NCI-H2029 (cell line): ENCODE results near the gene ZBED3.

Experiments
- DNase-seq: peaks from one replicate; lab custom pipeline; 2025; lab: John Stamatoyannopoulos, UW

ZBED3 gene

DNA sequence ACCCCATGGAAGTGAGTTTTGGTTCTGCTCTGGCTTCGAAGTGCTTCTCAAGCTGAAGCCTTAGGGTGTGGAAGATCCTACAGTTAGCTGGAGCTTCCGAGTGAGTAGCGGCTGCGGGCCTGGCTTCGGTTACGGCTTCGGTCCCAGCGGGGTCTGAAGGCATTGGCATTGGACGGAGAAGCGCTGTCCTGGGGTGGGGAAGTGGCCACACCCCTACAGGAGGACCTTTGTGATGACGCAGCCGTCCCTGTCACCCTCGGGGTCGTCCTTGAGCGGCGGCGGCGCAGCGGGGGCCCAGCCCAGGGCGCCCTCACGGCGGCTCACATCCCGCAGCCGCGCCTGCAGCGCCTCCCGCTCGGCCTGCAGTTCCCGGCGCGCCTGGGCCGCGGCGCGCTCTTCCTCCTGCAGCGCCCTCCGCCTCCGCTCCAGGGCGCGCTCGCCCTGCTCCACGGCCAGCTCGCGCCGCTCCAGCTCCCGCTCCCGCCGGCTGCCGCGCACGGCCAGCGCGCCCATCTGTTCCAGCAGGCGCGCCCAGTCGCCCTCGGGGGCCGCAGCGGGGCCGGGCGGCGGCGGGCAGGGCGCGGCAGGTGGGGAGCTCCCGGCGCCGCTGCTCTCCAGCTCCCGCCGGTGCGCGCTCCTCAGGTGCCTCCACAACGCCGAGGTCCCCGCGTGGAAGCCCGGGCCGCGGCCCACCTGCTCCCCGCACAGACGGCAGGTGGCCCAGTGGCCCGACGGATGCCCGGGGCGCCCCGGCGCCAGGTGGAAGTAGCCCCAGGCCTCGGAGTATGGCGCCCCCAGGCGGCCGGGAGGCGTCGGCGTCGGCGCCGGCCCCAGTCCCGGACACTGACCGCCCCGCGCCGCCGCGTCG is 9.9 kb downstream of the ZBED3 start:
- no peak for DNase-seq

DNA sequence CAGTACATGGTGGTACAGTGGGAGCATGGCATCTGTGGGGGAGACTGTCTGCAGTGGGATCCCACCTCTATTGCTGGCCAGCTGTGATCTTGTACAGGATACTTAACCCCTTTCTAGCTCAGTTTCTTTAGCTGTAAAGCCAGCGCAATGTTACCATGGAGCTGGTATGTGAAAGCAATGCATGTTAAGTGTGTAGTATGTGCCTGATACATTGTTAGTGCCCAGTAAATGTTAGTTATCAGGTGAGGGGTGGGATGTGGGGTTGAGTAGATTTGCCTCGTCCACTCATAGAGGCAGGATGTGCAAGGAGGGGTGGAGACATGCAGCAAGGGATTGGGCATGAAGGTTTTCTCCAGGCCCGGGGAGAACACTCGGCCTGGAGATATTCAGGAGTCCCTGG is 12.3 kb downstream of the ZBED3 start:
- no peak for DNase-seq

DNA sequence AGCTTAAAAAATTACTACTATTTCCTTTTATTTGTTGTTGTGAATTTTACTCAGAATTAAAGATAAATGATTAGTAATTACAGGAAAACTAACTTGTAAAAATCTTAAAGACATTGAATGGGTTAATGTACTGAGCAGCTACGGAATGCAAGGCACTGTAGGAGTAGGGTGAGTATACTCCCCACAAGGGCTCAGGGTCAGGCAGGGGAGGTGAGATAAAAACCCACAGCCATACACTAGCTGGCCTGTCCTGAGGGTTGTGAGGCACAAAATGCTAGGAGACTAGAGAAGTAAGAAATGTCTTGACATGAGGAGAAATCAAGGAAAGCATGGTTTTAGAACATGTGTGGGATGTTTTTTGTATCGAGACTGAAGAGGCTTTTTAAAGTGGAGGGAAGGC is 13.4 kb downstream of the ZBED3 start:
- DNase-seq: no peak

DNA sequence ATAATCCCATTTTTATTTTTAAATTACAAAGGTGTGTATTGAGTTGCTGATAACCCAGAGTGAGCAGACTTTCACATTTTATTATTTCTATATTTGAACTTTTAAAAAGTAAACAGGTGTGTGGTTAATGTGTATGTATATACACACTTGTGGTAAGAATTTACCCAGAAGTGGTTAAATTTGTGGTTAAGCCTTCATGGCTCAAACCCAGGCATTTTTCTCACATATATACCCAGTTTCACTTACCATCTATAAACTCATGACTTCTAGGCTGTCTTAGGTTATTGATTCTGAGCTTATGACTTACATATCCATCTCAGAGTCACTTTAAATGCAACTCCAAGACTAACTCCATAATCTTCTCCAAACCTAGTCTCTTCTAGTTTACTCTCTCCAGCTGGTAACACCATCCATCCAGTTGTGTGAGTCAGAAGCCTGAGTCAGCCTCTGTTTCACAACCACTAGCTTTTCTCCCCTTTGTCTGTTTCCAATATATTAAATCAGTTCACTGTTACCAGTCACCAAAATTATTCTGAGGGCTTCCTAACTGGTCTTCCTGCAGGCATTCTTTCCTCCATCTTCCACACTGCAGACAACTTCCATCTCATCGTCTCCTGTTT is 20.2 kb downstream of the ZBED3 start:
- DNase-seq: no peak

DNA sequence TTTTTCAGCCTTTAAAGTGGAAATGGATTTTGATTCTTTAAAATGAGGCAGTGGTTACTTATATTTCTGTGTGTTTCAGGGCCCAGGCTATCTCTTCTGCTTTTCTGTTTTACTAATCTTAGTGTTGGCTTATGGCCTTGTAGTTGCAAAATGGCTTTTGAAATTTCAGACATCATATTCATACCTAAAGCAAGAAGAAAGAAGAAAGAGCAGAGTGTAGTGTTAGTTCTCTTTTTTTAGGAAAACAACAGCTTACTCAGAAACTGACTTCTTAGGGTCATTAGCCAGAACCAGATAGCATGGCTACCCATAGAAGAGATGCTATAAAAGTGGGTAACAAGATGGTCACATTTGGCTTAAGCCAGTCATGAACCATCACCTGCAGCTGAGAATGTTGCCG is 20.9 kb downstream of the ZBED3 start:
- no peak for DNase-seq

DNA sequence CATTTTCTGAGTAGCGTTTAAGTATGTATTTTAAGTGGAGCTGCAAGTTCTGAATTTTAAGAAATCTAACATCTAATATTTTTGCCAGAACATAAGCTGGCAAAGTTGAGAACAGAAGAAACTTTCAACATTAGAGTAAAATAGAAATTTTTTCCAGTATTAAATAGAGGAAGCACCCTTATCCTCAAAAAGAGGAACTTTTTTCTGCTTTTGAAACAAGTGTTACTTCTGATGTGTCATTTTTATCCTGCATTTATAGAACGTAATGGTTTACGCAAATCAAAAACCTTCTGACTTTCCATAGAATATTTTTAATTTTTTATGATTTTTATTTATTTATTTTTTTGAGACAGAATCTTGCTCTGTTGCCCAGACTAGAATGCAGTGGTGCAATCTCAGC is 21.8 kb downstream of the ZBED3 start:
- DNase-seq: no peak

DNA sequence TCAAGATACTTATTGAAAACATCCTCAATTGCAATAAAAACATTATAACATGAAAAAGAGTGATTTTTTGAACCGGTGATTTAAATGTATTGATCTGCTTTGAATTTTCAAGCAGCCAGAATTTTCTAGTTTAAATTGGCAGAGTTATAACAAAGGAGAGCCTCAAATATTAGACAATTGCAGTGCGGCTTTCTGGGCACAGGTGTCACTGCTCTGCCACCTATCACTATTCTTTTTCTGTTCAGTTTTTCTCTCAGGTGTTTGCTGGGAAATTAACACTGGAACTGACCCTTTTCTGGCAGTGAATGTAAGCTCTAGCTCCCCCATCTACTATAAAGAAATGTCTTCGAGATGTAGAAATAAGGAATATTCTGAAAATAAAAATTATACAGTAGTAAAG is 23.0 kb downstream of the ZBED3 start:
- DNase-seq: peak; percentile 21

DNA sequence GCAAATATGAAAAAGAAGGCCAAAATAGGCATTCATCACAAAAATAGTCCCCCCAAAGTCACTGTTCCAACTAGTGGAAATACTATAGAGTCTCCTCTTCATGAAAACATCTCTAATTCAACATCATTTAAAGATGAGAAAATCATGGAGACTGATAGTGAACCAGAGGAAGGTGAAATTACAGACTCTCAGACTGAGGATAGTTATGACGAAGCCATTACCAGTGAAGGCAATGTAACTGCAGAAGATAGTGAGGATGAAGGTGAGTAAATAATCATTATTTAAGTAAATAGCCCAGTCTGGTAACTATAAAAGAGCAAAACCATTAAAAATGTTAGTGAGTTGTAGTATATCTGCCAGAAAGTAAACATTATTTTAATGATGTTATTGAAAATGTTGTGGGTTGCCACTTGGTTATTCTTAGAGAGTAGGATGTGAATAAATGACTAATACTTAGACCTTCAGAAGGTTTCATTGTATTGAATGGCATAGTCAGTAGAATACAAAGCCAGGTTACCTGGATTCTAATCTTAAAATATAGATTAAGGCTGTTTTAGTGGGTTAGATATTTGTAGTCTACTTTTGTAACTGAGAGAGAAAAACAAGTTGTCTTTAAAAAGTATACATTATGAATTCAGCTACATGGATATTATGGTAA is 40.5 kb downstream of the ZBED3 start:
- DNase-seq: no peak

DNA sequence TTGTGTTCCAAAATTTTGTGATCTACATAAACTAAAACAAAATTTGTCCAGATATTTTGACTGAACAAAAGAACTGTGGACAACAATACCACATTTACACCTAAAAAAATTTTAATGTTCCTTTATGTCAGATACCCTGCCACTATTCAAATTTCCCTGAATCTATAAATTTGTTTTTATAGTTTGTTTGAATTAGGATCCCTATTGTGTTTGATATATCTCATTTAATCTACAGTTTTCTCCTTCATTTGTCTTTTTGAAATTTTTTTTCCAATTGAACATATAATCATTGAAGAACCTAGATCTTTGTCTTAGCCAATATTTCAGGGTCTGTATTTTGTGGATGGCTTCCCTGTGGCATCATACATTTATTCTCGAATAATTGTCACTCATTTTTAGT is 51.1 kb downstream of the ZBED3 start:
- DNase-seq: no peak

DNA sequence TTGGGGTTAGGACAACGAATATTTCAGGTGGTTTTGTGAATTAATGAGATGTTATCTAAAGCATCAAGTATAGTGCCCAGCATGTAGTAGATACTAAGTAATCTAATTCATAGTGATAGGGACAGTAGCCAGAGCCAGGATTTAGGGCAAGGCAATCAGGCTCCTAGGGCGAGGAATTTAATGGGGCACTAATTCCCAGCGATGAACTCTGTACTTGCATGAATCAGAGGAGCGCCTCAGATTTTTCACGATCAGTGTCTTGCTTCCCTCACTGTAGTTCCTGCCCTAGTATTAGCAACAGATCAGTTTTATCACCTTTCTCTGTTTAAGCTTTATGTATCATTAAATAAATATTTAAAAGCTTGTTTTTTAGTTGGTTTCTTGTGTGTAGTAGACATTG is 53.7 kb downstream of the ZBED3 start:
- no peak for DNase-seq

DNA sequence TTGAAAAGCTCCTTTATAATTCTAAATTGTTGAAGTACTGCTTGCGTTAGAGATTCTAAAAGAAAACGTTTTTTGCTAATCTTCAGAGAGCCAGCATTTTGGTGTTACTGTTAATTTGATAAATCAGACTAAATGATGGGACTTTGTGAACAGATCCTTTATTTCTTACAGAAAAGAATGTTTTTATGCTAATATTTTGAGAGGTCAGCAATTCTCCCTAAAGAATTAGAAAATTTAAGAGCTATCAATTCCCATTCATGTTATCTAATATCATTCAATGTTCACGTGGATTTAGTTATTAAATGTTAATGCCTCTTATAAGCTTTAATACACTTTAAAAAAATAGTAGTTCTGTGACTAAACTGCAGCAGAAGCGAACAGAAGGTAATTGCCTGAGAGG is 54.5 kb downstream of the ZBED3 start:
- DNase-seq: no peak

DNA sequence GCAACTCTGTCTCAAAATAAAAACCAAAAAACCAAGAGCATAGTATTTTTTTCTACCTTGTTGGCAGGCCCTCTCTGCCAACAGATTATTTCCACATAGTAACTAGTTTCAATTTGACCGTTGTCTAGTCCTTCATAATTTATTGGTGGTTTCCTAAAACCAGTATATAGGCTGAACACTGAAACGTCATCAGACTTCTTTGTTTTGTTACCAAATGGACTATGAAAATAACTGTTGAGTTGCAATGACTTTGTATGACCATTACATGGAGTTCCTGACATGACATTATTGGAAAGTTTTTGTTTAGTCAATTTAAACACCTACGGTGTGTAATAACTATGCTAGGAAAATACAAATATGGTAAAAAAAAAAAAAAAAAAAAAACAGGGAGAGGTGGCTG is 55.2 kb downstream of the ZBED3 start:
- no peak for DNase-seq

DNA sequence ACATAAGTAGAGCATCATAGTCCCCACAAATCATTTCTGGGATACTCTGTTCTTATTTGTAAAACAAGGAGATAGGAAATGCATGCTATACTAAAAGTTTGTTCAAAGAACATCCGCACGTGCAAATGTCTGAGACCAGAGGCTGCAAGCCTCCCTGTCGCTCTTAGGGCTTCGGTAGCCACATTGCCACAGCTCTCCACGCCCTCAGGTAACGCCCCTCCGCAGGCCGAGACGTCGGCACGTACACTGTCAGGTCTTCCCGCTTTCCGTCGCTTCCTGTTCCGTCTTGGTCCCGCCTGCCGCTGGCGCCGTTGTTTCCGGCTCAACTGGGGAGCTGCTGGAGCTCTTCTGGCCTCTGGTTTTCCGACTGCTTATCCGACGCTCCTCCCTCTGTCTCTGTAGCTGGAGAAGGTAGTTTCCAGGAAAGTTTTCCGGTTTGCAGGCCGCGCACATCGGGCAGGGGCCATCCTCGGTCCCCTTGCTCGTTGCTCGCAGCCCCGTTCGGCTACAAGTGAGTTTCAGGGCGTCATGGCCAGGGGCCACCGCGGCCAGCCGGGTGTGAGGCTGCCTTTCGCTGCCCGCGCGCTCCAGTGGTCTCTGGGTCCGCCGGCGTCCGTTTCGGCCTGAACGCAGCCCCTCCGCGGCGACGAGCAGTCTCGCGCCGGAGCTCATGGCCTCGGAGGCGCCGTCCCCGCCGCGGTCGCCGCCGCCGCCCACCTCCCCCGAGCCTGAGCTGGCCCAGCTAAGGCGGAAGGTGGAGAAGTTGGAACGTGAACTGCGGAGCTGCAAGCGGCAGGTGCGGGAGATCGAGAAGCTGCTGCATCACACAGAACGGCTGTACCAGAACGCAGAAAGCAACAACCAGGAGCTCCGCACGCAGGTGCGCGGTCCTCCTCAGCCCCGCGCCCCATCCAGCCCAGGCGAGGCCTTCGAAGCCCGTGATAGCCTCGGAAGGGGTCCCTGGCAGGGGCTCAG is 56.7 kb downstream of the ZBED3 start, which contains the start of gene AGGF1:
TSS of gene AGGF1 (plus strand) at position 308 of the 975 bp plus-strand sequence. CDS start at position 671, 363 bp downstream.
- peak; percentile 93 for DNase-seq

DNA sequence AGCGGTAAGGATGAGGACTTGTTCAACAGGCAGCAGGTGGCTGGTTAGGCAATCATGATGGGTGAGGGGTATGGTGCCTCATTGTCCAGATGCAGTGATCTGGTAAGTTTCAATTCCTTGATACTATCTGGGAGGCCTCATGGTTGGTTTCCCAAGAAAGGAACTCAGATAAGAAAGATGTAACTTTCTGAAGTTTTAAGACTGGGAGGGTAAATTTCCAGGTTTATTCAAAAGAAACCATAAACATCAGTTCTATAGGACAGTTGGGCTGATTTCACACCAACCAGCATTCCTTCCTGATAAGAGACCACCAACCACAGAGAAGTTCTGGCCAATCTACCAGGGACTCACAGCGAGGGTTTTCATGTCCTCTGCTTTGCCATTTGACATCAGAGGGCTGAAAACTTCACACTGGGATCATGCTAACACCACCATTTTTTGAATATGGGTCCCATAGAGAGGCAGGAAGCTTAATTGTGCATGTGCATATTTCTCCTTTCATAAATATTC is 57.7 kb downstream of the ZBED3 start:
- DNase-seq: no peak

DNA sequence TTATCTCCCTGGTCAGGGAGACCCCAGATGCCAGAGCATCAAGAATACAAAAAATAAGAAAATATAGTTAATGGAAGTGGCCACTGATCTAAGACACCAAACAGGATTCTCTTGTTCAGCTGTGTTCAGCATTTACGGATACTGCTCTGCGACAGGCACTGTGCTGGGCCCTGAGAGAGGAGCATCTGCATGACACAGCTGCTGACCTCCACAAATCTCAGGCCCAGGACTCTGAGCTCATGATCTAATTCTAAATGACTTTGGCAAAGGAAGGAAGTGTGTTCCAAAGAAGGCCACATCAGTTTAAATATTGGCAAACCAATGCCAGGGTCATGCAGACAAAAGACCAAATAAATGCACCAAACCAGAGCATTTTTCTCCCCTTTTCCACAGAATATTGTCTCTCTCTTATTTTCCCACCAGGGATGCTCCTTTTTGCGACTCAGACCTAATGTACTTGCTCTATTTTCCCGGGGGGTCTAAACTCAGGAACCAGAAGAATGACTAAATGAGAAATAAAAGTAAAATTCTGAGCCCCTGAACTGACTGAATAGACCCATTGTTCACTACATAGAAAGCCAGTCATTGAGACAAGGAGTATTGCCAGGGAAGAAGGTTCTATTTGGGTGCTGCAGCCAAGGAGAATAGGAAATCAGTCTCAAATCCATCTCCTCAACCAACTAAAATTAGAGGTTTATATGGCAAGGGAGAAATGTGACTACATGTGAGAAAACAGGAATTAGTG is 58.3 kb downstream of the ZBED3 start:
- no peak for DNase-seq

DNA sequence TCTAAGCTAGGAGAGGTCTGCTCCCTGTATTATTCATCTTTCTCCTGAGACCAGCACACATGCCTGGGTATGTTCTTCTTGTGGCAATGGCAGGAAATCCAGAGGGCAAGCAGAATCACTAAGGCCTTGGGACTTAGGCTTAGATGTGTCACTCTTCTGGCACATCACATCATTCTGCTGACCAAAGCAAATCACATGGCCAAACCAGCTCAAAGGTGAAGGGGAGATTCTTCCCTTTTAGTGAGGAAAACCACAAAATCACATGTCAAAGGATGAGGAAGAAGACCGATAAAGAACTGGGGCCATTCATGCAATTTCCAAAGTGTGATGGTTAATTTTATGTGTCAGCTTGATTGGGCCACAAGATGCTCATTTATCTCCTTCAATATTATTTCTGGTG is 62.6 kb downstream of the ZBED3 start:
- no peak for DNase-seq

DNA sequence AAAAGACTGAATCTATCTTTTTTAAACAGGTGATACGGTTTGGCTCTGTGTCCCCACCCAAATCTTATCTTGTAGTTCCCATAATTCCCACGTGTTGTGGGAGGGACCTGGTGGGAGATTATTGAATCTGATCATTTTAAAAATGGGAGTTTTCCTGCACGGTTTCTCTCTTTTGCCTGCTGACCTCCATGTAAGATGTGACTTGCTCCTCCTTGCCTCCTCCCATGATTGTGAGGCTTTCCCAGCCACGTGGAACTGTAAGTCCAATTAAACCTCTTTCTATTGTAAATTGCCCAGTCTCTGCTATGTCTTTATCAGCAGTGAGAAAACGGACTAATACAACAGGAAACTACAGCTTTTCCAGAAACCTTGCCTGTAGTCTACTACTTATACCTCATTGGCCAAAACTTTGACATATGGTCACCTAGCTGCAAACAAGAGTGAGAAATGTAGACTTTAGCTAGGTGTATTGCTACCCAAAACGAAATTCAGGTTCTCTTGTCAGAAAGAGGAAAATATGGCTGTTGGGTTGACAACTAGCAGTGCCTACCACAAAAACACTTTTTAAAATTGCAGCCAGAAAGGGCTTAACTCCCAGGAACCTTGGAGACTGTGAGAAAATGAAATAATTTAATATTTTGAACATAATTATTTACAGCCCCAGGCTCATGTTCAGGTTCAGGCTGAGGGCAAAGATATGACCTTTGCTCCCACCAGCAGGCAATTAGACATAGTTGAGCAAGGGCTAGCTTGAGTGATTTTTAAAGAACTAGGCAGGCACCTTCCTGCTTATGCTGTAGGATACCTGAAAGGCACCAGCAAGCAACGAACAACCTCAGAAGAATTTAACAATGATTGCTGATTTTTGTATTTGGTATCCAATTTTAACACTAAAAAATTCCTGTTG is 64.3 kb downstream of the ZBED3 start:
- no peak for DNase-seq
